BE2C (cell line): ENCODE data around the gene RBM33.

Source experiments
- DNase-seq: peaks from one replicate; pipeline ENCODE4 v3.0.0-alpha.2; 2020
- H3K27me3 ChIP-seq: fragments of 250-450 bp; sonication (Bioruptor Pico); 2 replicates; pipeline ENCODE4 v1.5.1; 2020; ENCODE audit warnings: mild to moderate bottlenecking
- H3K36me3 ChIP-seq: fragments of 250-450 bp; sonication (Bioruptor Pico); 2 replicates; pipeline ENCODE4 v1.5.1; 2020; ENCODE audit warnings: mild to moderate bottlenecking
- H3K4me1 ChIP-seq: fragments of 250-450 bp; sonication (Bioruptor Pico); 2 replicates; pipeline ENCODE4 v1.5.1; 2020
- H3K4me3 ChIP-seq: 2 replicates; pipeline ENCODE4 v1.5.1; 2011; ENCODE audit warnings: low read depth, low read length
- H3K9me3 ChIP-seq: fragments of 250-450 bp; sonication (Bioruptor Pico); 2 replicates; pipeline ENCODE4 v1.5.1; 2020
- CTCF ChIP-seq: IDR thresholded peaks from 2 replicates; pipeline ENCODE4 v1.5.1; 2012; ENCODE audit warnings: mild to moderate bottlenecking, low read depth, low read length

Gene RBM33

DNA sequence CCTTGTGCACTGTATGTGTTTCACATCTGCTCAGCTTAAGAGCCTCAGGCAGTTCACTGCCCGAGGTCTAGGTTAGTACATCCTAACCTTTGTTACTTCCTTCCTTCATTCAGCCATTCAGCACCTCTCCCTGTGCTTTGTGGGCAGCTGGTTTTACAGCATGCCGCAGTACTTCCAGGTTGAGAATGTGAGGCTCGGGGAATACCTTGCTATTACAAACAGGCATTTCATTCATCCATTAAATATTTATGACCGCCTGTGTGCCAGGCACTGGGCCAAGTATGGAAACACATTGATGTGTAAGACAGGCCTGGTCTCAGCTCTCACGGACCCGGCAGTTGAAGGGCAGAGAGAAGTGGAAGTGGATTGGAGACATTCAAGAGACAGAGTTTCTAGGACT lies 85.4 kb downstream of the RBM33 start:
- Histone ChIP-seq H3K4me3 (no peak overlapping the region), H3K36me3 (peaks cover 16% of the 10 kb centered on the region; the same call in 1 of the 2 replicates), H3K9me3 (no peaks in the 10 kb centered on the region), H3K4me1 (no peaks in the 10 kb centered on the region), H3K27me3 (no peaks in the 10 kb centered on the region)
- peak; percentile 33 for DNase-seq
- no peak for TF ChIP-seq CTCF

DNA sequence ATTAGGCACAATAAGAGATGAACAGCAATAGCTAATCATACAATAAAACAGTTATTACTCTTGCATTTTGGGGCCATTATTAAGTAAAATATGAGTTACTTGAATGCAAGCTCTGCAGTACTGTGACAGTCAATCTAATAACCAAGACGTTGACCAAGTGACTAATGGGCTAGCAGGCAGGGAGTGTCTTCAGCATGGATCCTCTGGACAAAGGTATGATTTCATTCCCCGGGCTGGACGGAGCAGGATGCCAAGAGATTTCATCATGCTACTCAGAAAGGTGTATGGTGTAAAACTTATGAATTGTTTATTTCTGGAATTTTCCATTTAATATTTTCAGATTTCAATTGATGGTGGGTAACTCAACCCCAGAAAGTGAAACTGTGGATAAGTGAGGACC lies 86.9 kb downstream of the RBM33 start:
- Histone ChIP-seq H3K36me3 (peaks cover 16% of the 10 kb centered on the region; the same call in 1 of the 2 replicates), H3K4me1 (no peaks in the 10 kb centered on the region), H3K27me3 (no peaks in the 10 kb centered on the region), H3K9me3 (no peaks in the 10 kb centered on the region), H3K4me3 (no peak overlapping the region)
- DNase-seq = no peak
- TF ChIP-seq CTCF = no peak

GRCh38 chr7:155731871-155732270 lies 87.4 kb downstream of the RBM33 start:
- no peaks in the 10 kb centered on the region for H3K27me3 ChIP-seq
- H3K4me1 ChIP-seq = no peaks in the 10 kb centered on the region
- H3K4me3 ChIP-seq = no peak overlapping the region
- H3K9me3 ChIP-seq = no peaks in the 10 kb centered on the region
- DNase-seq = no peak
- H3K36me3 ChIP-seq = peaks cover 16% of the 10 kb centered on the region; the same call in 1 of the 2 replicates
- TF ChIP-seq CTCF = no peak

GRCh38 chr7:155732286-155732685 lies 87.8 kb downstream of the RBM33 start:
- Histone ChIP-seq H3K9me3 (no peaks in the 10 kb centered on the region), H3K4me1 (no peaks in the 10 kb centered on the region), H3K36me3 (peaks cover 15% of the 10 kb centered on the region; the same call in 1 of the 2 replicates), H3K27me3 (no peaks in the 10 kb centered on the region), H3K4me3 (no peak overlapping the region)
- TF ChIP-seq CTCF = no peak
- DNase-seq = no peak

DNA sequence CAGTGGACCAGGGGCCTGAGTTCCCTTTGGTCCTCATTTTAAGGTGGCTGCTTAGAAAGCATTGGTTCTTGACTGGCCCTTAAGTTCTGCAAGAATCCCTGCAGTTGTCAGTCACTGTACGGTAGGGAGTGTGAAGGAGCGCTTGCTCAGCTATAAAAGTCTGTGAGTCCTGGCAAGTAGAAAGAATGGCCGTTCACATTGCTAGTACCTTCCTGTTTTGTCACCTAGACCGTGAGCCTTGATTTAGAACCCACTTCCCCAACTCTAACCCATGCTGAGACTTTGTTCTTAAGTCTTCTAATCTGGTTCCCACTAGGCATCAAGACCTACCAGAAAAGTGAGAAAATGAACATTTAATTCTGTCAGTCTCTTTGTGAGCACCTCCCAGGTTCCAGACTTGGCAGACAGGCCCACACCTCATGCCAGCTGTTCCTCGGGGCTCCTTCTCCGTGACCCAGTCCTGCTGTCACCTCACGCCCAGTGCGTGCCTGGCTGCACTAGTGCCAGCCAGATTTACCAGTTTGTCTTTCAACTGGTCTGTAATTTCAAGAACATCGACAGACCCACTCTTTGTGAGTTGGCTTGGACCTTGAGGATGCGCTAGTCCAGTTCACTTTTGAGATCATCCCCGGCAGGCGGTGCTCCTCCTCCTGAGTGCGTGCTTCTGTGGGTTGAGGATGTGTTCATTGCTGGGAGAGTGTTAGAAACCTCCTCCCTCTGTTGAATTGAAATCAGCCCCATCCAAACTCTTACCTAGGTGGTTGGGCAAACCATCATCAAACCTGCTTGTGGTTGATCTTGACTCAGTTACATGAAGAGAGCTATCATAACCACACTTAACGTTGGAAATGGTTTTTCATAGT lies 89.4 kb downstream of the RBM33 start:
- H3K4me1 ChIP-seq = no peaks in the 10 kb centered on the region
- H3K27me3 ChIP-seq = no peaks in the 10 kb centered on the region
- DNase-seq = no peak
- H3K4me3 ChIP-seq = no peak overlapping the region
- TF ChIP-seq CTCF = no peak
- no peaks in the 10 kb centered on the region for H3K9me3 ChIP-seq
- H3K36me3 ChIP-seq = peaks cover 17% of the 10 kb centered on the region

GRCh38 chr7:155734445-155734809 lies 90.0 kb downstream of the RBM33 start:
- no peak overlapping the region for H3K4me3 ChIP-seq
- no peaks in the 10 kb centered on the region for H3K27me3 ChIP-seq
- TF ChIP-seq CTCF = no peak
- peaks cover 18% of the 10 kb centered on the region for H3K36me3 ChIP-seq
- DNase-seq = no peak
- no peaks in the 10 kb centered on the region for H3K9me3 ChIP-seq
- no peaks in the 10 kb centered on the region for H3K4me1 ChIP-seq
